Measurements from ENCODE around the gene LCN9.
"Not testable (repeated sequence)": the region's sequence is repeated elsewhere in the genome, so short reads cannot be mapped to it uniquely, and the experiment has no call there.

Gene LCN9

DNA sequence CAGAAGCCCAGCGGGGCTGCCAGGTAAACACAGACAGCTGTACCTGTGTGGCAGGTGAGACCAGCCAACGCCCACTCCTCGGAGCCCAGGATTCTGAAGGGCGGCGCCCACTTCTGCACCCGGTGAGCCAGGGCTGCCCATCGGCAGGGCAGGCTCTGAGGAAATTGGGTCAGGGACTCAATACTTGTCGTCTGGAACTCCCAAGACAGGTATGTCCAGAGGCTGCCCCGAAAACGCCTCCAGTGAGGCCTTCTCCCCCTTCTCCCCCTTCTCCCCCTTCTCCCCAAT lies 43.6 kb upstream of the LCN9 start:
- H3K36me3 ChIP-seq (ENCODE audit: control insufficient read depth in 2 of 2, insufficient read depth in 2 of 2, low read length in 2 of 2): no peaks in the 10 kb centered on the region
- H3K27me3 ChIP-seq (ENCODE audit: control insufficient read depth in 2 of 2, insufficient read depth in 2 of 2, low read length in 2 of 2): peaks cover 0 to 2% of the 10 kb centered on the region in 2 donors
- no peaks in the 10 kb centered on the region for H3K9me3 ChIP-seq (ENCODE audit: control insufficient read depth in 2 of 2, low read length in 2 of 2)

DNA sequence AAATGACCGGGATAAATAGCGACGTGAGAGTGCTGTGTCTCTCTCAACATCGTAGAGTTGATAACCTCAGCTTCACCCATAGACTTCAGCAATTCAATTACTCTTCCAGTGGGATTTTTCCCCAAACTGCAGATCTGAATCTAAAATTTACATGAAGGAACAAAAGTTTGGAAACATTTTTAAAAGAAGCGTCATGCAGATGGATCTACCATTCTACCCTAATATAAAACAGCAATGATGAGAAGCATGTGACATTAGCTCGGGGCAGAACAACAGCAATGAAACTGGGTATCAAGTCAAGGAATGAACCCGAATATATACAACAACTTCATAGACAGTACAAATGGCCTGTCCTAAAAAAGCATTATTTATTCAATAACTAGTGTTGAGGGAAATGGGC lies 42.6 kb upstream of the LCN9 start:
- Histone ChIP-seq H3K4me3 (ENCODE audit: low read length in 2 of 2) (no peak overlapping the region), H3K27me3 (ENCODE audit: control insufficient read depth in 2 of 2, insufficient read depth in 2 of 2, low read length in 2 of 2) (peaks cover 0 to 2% of the 10 kb centered on the region in 2 donors), H3K9ac (ENCODE audit: low read depth in 1 of 2, low read length in 2 of 2) (no peak overlapping the region)

More for the DNA sequence above, 43.6 kb upstream of the LCN9 start:
- no peaks in the 10 kb centered on the region for H3K4me1 ChIP-seq (ENCODE audit: control insufficient read depth in 2 of 2, insufficient read depth in 2 of 2, low read length in 2 of 2)
- no peak overlapping the region for H3K27ac ChIP-seq (ENCODE audit: low read depth in 2 of 2, low read length in 2 of 2)
- H3K9ac ChIP-seq (ENCODE audit: low read depth in 1 of 2, low read length in 2 of 2): no peak overlapping the region
- no peak overlapping the region for H3K4me3 ChIP-seq (ENCODE audit: low read length in 2 of 2)

DNA sequence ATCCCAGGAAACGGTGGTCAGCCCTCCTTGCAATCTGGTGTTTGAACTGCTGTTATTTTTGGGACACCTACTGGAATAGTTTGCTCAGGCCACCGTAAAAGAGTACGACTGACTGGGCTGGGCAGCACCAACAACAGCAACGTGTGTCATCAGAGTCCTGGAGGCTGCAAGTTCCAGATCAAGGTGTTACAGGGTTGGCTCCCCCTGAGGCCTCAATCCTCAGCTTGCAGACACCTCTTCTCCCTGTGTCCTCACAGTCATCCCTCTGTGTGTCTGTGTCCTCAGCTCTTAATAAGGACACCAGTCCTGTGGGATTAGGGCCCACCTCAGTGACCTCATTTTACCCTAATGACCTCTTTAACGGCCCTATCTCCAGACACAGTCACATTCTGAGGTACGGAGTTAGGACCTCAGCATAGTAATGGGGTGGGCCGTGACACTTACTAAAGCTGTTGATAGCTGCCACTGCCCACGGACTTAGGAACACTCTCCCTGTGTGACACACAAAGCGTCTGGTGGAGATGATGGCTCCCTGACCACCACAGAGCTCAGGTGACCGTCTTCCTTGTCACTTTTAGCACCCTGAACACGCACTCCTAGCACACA lies 40.6 kb upstream of the LCN9 start:
- no peak overlapping the region for H3K9ac ChIP-seq (ENCODE audit: low read depth in 1 of 2, low read length in 2 of 2)
- no peaks in the 10 kb centered on the region for H3K4me1 ChIP-seq (ENCODE audit: control insufficient read depth in 2 of 2, insufficient read depth in 2 of 2, low read length in 2 of 2)
- H3K9me3 ChIP-seq (ENCODE audit: control insufficient read depth in 2 of 2, low read length in 2 of 2): no peaks in the 10 kb centered on the region
- H3K36me3 ChIP-seq (ENCODE audit: control insufficient read depth in 2 of 2, insufficient read depth in 2 of 2, low read length in 2 of 2): no peaks in the 10 kb centered on the region
- H3K27ac ChIP-seq (ENCODE audit: low read depth in 2 of 2, low read length in 2 of 2): no peak overlapping the region
- H3K4me3 ChIP-seq (ENCODE audit: low read length in 2 of 2): no peak overlapping the region
- H3K27me3 ChIP-seq (ENCODE audit: control insufficient read depth in 2 of 2, insufficient read depth in 2 of 2, low read length in 2 of 2): peaks cover 0 to 2% of the 10 kb centered on the region in 2 donors

More for the DNA sequence above, 42.6 kb upstream of the LCN9 start:
- no peaks in the 10 kb centered on the region for H3K9me3 ChIP-seq (ENCODE audit: control insufficient read depth in 2 of 2, low read length in 2 of 2)
- no peaks in the 10 kb centered on the region for H3K36me3 ChIP-seq (ENCODE audit: control insufficient read depth in 2 of 2, insufficient read depth in 2 of 2, low read length in 2 of 2)
- H3K4me1 ChIP-seq (ENCODE audit: control insufficient read depth in 2 of 2, insufficient read depth in 2 of 2, low read length in 2 of 2): no peaks in the 10 kb centered on the region
- H3K27ac ChIP-seq (ENCODE audit: low read depth in 2 of 2, low read length in 2 of 2): no peak overlapping the region

DNA sequence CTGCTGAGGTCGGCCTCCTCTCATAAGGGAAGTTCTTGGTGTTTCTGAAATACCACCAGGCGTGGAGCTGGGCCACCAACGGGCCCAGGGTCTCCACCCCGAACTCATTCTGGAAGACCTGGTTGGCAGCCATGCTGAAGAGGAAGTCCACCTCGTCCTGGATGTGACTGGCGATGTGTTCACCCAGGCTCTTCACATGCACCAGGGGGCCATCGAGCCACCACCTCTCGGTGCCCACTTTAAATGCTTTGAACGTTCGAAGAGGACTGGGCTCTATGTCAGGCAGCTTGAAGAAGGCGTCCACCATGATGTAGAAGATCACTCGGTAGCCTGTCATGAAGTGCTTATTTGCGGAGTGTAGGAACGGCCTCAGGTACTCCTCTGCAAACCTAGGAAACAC lies 38.8 kb upstream of the LCN9 start:
- H3K4me1 ChIP-seq (ENCODE audit: control insufficient read depth in 2 of 2, insufficient read depth in 2 of 2, low read length in 2 of 2): no peaks in the 10 kb centered on the region
- H3K4me3 ChIP-seq (ENCODE audit: low read length in 2 of 2): no peak overlapping the region
- H3K9ac ChIP-seq (ENCODE audit: low read depth in 1 of 2, low read length in 2 of 2): no peak overlapping the region
- peaks cover 0 to 2% of the 10 kb centered on the region in 2 donors for H3K27me3 ChIP-seq (ENCODE audit: control insufficient read depth in 2 of 2, insufficient read depth in 2 of 2, low read length in 2 of 2)
- no peaks in the 10 kb centered on the region for H3K36me3 ChIP-seq (ENCODE audit: control insufficient read depth in 2 of 2, insufficient read depth in 2 of 2, low read length in 2 of 2)
- H3K27ac ChIP-seq (ENCODE audit: low read depth in 2 of 2, low read length in 2 of 2): no peak overlapping the region
- no peaks in the 10 kb centered on the region for H3K9me3 ChIP-seq (ENCODE audit: control insufficient read depth in 2 of 2, low read length in 2 of 2)

DNA sequence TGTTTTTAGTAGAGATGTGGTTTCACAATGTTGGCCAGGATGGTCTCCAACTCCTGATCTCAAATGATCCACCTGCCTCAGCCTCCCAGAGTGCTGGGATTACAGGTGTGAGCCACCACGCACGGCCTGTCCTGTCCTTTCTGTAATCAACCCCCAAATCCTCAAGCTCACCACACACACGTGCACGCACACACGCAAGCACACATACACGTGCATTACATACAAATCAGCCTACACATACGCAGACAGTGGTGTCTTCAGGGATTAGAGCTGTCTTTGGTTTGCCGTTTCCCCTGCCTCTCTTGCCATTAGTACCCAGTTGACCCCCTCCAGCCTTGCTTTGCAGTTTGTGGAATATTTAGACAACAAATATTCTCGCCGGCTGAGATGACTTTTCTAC lies 30.3 kb upstream of the LCN9 start:
- Histone ChIP-seq H3K4me1 (ENCODE audit: control insufficient read depth in 2 of 2, insufficient read depth in 2 of 2, low read length in 2 of 2) (no peaks in the 10 kb centered on the region), H3K4me3 (ENCODE audit: low read length in 2 of 2) (no peak overlapping the region), H3K36me3 (ENCODE audit: control insufficient read depth in 2 of 2, insufficient read depth in 2 of 2, low read length in 2 of 2) (no peaks in the 10 kb centered on the region), H3K27ac (ENCODE audit: low read depth in 2 of 2, low read length in 2 of 2) (no peak overlapping the region), H3K27me3 (ENCODE audit: control insufficient read depth in 2 of 2, insufficient read depth in 2 of 2, low read length in 2 of 2) (peaks cover 0 to 4% of the 10 kb centered on the region in 2 donors), H3K9me3 (ENCODE audit: control insufficient read depth in 2 of 2, low read length in 2 of 2) (no peaks in the 10 kb centered on the region), H3K9ac (ENCODE audit: low read depth in 1 of 2, low read length in 2 of 2) (no peak overlapping the region)

DNA sequence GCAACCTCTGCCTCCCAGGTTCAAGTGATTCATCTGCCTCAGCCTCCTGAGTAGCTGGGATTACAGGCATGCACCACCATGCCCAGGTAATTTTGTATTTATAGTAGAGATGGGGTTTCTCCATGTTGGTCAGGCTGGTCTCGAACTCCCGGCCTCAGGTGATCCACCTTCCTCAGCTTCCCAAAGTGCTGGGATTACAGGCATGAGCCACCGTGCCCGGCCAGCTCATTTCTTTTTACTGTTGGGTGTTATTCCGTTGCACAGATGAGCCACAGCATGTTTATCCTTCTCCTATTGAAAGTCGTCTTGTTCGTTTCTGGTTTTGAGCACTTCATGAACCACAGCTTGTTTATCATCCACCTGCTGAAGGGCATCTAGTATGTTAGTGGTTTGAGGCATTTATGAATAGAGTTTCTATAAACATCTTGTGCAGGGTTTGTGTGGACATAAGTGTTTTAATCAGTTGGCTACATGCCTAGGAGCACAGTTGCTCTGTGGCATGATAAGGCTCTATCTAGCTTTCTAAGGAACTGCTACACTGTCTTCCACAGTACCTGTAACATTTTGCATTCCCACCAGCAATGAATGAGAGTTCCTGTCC lies 26.1 kb upstream of the LCN9 start:
- H3K4me3 ChIP-seq (ENCODE audit: low read length in 2 of 2); H3K27ac ChIP-seq (ENCODE audit: low read depth in 2 of 2, low read length in 2 of 2); H3K27me3 ChIP-seq (ENCODE audit: control insufficient read depth in 2 of 2, insufficient read depth in 2 of 2, low read length in 2 of 2); H3K9me3 ChIP-seq (ENCODE audit: control insufficient read depth in 2 of 2, low read length in 2 of 2); H3K36me3 ChIP-seq (ENCODE audit: control insufficient read depth in 2 of 2, insufficient read depth in 2 of 2, low read length in 2 of 2); H3K9ac ChIP-seq (ENCODE audit: low read depth in 1 of 2, low read length in 2 of 2); H3K4me1 ChIP-seq (ENCODE audit: control insufficient read depth in 2 of 2, insufficient read depth in 2 of 2, low read length in 2 of 2): not testable (repeated sequence)

DNA sequence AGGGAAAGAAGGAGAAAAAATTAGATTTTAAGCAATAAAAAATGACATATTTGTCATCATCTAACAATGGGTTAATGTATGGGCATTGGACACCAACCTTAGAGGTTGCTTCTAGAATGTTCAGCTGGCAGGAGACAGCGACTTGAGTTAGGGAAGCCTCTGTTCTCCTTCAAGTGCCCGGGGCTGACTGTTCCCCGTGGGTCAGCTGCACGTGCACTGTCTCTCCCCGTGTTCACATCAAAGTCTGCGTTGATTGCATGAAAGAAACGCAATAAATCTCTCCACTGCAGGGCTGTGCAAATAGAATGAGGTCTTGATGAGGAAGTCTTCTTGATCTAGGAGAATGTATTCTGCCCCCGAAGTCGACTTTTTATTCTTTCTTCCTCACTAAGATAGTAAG lies 23.9 kb upstream of the LCN9 start, which contains the start of gene GLT6D1:
GLT6D1 (minus strand) TSS at position 345 of the 400 bp plus-strand sequence. CDS start 353 bp downstream, outside the sequence.
- no peaks in the 10 kb centered on the region for H3K36me3 ChIP-seq (ENCODE audit: control insufficient read depth in 2 of 2, insufficient read depth in 2 of 2, low read length in 2 of 2)
- H3K4me3 ChIP-seq (ENCODE audit: low read length in 2 of 2): no peak within 1 kb of the TSS
- no peaks in the 10 kb centered on the region for H3K4me1 ChIP-seq (ENCODE audit: control insufficient read depth in 2 of 2, insufficient read depth in 2 of 2, low read length in 2 of 2)
- no peak within 1 kb of the TSS for H3K27ac ChIP-seq (ENCODE audit: low read depth in 2 of 2, low read length in 2 of 2)
- no peak within 1 kb of the TSS for H3K9ac ChIP-seq (ENCODE audit: low read depth in 1 of 2, low read length in 2 of 2)
- peaks cover 0 to 4% of the 10 kb centered on the region in 2 donors for H3K27me3 ChIP-seq (ENCODE audit: control insufficient read depth in 2 of 2, insufficient read depth in 2 of 2, low read length in 2 of 2)
- H3K9me3 ChIP-seq (ENCODE audit: control insufficient read depth in 2 of 2, low read length in 2 of 2): no peaks in the 10 kb centered on the region

DNA sequence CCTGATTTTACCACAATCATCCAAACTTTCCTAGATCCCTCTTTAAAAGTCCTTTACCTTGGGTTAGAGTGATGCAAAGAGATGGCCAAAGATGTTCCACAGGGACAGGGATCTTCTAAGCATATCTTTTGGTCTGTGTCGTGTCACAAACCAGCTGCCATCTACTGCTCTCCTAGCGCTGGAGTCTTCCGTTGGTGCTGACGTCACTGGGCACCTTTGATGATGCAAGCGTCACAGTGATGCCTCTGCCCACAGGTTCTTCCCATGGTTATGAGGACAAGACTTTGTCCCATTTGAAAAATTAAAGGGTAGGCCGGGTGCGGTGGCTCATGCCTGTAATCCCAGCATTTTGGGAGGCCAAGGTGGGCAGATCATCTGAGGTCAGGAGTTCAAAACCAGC lies 22.1 kb upstream of the LCN9 start:
- H3K27me3 ChIP-seq (ENCODE audit: control insufficient read depth in 2 of 2, insufficient read depth in 2 of 2, low read length in 2 of 2): no peaks in the 10 kb centered on the region
- H3K4me3 ChIP-seq (ENCODE audit: low read length in 2 of 2): no peak overlapping the region
- H3K27ac ChIP-seq (ENCODE audit: low read depth in 2 of 2, low read length in 2 of 2): no peak overlapping the region

DNA sequence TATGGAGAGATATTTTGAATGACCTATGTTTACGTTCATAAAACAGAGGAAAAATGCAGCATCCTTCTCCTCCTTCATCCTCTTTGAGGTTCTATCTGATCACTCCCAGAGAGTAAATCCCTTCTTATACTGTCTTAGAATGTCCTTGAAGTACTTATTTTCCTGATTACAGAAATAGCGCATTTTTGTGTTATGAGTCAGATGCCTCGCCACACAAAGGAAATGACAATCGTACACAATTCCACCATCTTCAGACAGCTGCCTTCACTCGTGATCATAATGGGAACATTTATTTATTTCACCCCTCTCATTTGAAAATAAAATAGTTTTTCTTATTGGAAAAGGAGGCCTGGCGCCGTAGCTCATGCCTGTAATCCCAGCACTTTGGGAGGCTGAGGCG lies 21.4 kb upstream of the LCN9 start:
- no peaks in the 10 kb centered on the region for H3K4me1 ChIP-seq (ENCODE audit: control insufficient read depth in 2 of 2, insufficient read depth in 2 of 2, low read length in 2 of 2)
- no peak overlapping the region for H3K27ac ChIP-seq (ENCODE audit: low read depth in 2 of 2, low read length in 2 of 2)
- H3K36me3 ChIP-seq (ENCODE audit: control insufficient read depth in 2 of 2, insufficient read depth in 2 of 2, low read length in 2 of 2): no peaks in the 10 kb centered on the region
- H3K9me3 ChIP-seq (ENCODE audit: control insufficient read depth in 2 of 2, low read length in 2 of 2): peaks cover 7 to 10% of the 10 kb centered on the region in 2 donors
- no peaks in the 10 kb centered on the region for H3K27me3 ChIP-seq (ENCODE audit: control insufficient read depth in 2 of 2, insufficient read depth in 2 of 2, low read length in 2 of 2)
- no peak overlapping the region for H3K9ac ChIP-seq (ENCODE audit: low read depth in 1 of 2, low read length in 2 of 2)
- no peak overlapping the region for H3K4me3 ChIP-seq (ENCODE audit: low read length in 2 of 2)

More for the DNA sequence above, 22.1 kb upstream of the LCN9 start:
- H3K9ac ChIP-seq (ENCODE audit: low read depth in 1 of 2, low read length in 2 of 2): no peak overlapping the region
- no peaks in the 10 kb centered on the region for H3K36me3 ChIP-seq (ENCODE audit: control insufficient read depth in 2 of 2, insufficient read depth in 2 of 2, low read length in 2 of 2)
- H3K9me3 ChIP-seq (ENCODE audit: control insufficient read depth in 2 of 2, low read length in 2 of 2): peaks cover 7 to 10% of the 10 kb centered on the region in 2 donors
- no peaks in the 10 kb centered on the region for H3K4me1 ChIP-seq (ENCODE audit: control insufficient read depth in 2 of 2, insufficient read depth in 2 of 2, low read length in 2 of 2)

DNA sequence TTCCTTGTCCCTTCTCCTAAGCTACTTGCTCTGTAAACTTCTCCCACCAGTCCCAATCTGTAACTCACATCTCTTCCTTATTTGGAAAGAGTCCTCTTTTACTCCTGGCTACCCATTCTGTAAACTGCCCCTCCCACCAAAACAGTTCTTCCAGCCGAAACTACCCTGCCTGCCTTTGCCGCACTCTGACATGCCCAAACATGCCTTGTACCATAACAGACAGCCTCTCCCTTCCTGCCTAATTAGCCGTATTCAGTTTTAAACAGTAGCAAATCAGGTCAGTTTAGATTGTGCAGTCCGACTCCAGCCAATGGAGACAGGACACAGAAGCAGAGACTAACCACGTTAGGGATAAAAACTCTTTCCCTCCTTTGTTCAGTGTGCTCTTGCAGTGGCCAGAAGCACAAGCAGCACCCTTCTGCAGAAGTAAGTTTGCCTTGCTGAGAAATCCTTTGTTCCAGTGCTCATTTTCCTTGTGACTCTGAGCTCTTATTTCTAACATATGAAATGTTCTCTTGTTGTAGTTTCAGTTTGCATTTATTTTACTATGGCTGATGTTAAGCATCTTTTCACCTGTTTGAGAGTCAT lies 18.4 kb upstream of the LCN9 start:
- H3K27ac ChIP-seq (ENCODE audit: low read depth in 2 of 2, low read length in 2 of 2): no peak overlapping the region
- no peaks in the 10 kb centered on the region for H3K27me3 ChIP-seq (ENCODE audit: control insufficient read depth in 2 of 2, insufficient read depth in 2 of 2, low read length in 2 of 2)
- no peak overlapping the region for H3K4me3 ChIP-seq (ENCODE audit: low read length in 2 of 2)
- no peaks in the 10 kb centered on the region for H3K4me1 ChIP-seq (ENCODE audit: control insufficient read depth in 2 of 2, insufficient read depth in 2 of 2, low read length in 2 of 2)
- no peaks in the 10 kb centered on the region for H3K36me3 ChIP-seq (ENCODE audit: control insufficient read depth in 2 of 2, insufficient read depth in 2 of 2, low read length in 2 of 2)
- peaks cover 13 to 22% of the 10 kb centered on the region in 2 donors for H3K9me3 ChIP-seq (ENCODE audit: control insufficient read depth in 2 of 2, low read length in 2 of 2)
- H3K9ac ChIP-seq (ENCODE audit: low read depth in 1 of 2, low read length in 2 of 2): no peak overlapping the region

Measured in mucosa of rectum (tissue), 2 donors.